Renal pelvis (tissue), 4 donors: ENCODE results near the gene SLC12A4. TPM values are rescaled to one million over a fixed set of nuclear protein-coding genes. Genes with fewer than 3 reads are reported as not detected.
A peak's percentile ranks its signal among the peaks of the same experiment; 100 is the strongest.
"Not testable (repeated sequence)": the region's sequence is repeated elsewhere in the genome, so short reads cannot be mapped to it uniquely, and the experiment has no call there.

Source experiments
- DNase-seq: peaks from one replicate; pipeline ENCODE4 v3.0.0-alpha.2; 2013
- polyA plus RNA-seq, 3 donors: library from polyadenylated mRNA; unstranded; fragments of 120-200 nt; gene quantifications; one replicate each; pipeline ENCODE4 v1.2.1, GENCODE V29; 2013; ENCODE audit not compliant: insufficient read length in 3 of 3

Gene SLC12A4
- polyA plus RNA-seq, 3 donors, result 30.1 to 40.9 (median 40.9) TPM

DNA sequence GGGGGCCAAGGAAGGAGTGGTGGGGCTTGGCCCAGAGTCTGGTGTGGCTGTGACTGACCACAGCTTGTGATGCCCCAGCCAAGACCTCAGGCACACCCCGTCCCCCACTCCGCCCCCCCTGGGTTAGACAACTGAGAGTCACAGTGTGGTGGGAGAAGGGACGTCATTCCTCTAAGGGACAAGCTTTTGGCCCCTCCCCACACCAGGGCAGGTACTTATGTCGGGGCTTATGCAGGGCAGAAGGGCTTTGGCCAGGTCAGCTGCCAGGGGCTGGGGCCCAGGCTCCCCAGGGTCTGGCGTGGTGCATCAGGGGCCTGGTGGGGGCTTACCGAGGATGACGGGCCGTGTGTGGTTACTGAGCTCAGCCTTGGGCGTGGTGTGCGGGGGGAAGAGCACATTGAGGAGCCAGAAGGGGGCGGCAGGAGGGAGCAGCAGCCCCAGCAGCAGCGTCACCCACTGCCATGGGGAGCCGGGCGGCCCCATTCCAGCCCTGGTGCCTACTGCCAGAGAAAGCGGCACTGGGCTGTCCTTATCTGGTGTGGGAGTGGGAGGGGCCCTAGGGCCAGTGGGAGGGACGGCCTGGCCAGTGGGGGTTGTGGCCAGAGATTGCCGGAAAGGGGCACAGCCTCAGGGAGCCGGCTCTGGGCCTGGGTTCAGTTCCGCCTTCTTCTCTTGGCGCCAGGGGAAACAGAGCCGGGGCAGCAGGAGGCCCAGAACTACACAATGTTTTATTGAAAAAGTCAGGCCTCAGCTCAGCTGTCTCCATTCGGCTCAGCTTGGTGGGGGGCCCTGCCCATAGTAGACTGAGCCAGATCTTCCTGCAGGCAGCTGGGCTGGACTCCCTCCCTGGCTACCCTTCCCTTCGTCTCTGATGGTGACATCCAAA lies 24.6 kb downstream of the SLC12A4 start, which contains the start of gene LCAT:
LCAT (minus strand) TSS at position 502 of the 886 bp plus-strand sequence; CDS start at position 483, 19 bp downstream.
- DNase-seq, result no peak

DNA sequence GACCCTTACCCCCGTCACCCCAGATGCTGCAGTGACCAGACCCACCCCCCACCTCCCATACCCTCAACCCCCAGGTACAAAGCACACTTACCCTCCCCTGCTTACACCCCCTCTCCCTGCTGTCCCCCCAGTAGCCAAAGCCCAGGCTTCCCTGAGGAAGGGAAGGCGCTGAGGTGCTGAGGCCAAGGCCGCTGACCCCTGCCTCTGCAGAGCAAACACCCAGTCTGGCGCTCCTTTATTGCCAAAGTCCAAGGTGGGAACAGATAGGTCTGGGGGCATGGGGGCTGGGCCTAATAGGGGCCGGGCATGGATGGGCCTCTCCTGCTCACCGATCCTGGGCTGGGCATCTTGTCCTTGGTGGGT lies 25.2 kb downstream of the SLC12A4 start:
- no peak for DNase-seq

DNA sequence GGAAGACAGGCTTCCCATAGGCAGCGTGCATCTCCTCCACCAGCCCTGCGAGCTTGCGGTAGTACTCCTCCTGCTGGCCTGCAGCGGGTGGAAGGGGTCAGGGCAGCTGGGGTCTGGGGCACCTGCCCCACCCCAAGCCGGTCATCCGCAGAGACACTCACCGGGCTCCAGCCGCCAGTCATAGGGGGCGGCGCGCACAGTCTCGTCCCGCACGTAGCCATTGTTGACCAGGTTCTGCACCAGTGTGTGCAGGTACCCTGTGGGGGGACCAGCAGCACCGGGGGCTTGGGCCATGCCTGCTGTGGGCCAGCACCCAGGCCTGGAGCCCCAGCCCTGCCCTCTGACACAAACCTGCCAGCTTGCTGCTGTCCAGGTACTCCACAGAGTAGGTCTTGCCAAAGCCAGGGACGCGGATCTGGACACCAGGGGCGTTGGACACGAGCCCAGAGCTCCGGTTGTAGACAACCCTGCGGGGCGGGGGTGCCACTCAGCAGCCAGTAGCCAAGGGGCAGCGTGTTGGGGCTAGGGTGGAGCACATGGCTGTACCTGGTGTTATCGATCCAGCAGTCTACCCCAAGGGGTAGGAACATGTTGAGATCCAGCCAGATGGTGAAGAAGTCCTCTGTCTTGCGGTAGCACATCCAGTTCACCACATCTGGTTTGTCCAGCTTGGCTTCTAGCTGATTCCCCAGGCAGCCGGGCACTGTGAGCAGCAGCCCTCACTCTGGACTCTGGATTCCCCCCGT lies 25.8 kb downstream of the SLC12A4 start:
- DNase-seq, result no peak

GRCh38 chr16:67942200-67942509 lies 26.3 kb downstream of the SLC12A4 start:
- DNase-seq, result no peak

DNA sequence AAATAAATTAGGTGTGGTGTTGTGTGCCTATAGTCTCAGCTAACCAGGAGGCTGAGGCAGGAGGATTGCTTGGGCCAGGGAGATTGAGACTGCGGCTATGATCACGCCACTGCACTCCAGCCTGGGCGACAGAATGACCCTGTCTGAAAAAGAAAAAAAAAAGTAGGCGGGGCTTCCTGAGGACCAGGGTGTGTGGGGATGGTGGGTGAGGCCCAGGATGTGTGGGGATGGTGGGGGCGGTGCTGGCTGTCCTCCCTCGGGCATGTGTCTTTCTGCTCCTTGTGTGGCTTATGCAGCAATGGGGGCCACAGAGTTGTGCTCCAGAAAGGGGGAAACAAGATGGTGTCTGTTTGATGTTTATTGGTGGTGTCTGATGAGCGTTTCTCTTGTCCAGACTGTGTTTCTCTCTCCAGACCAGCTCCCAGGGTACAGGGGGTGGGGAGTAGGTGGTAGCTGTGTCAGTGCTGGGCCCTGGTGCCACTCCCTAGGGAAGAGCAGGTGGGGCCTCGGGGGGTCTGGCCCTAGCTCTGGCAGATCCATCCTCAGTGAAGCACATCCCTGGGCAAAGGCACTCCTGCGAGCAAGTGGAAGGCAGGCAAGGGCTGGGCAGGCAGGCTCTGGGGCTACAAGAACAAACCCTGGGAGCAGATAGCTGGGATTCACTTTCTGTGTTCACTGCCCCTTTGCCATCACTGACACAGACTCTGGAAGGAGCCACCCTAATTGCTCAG lies 26.8 kb downstream of the SLC12A4 start:
- DNase-seq, result no peak

GRCh38 chr16:67940446-67941089 lies 27.9 kb downstream of the SLC12A4 start:
- no peak for DNase-seq

GRCh38 chr16:67939507-67940445 lies 28.7 kb downstream of the SLC12A4 start:
- DNase-seq, result no peak

DNA sequence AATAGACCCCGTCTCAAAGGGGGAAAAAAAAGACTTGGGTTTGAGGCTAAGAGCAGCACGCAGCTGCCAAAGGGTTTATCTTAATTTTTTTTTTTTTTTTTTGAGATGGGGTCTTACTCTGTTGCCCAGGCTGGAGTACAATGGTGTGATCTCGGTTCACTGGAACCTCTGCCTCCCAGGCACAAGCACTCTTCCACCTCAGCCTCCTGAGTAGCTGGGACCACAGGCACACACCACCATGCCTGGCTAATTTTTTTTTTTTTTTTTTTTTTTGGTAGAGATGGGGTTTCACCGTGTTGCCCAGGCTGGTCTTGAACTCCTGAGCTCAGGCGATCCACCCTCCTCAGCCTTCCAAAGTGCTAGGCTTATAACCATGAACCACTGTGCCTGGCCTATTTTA lies 30.7 kb downstream of the SLC12A4 start:
- not testable (repeated sequence) for DNase-seq

DNA sequence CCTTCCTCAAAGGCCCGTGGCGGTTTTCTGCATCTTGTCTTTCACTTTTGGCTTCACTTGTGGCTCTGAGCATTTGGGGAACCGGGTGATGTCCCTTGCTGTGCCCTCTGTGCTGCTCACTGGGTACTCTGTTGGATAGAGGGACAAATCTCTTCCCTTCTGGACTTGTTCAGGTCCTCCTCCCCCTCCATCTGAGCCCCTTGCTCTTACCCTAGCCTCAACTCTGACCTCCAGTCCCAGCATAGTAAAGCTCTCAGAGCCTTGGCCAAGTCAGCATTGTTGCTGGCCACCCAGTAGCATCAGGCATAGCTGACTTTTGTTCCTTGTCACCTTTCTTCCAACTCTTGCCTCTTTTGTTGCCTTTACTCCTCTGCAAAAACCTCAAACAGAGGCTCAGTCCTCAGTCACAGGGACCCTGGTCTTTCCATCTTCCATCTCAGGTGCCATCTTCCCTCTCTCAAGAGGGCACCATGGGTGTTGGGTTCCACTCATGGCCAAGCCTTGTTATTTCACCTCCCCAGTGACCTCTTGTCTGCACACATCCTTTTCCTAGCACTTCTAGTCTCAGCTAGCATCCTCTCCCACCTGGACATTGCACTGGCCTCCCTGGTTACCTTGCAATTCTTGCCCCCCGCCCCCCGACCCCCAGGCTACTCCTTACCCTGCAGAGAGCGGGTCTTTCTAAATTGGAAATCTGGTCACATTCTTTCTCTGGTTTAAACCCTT lies 31.4 kb downstream of the SLC12A4 start:
- peak; percentile 43 for DNase-seq

DNA sequence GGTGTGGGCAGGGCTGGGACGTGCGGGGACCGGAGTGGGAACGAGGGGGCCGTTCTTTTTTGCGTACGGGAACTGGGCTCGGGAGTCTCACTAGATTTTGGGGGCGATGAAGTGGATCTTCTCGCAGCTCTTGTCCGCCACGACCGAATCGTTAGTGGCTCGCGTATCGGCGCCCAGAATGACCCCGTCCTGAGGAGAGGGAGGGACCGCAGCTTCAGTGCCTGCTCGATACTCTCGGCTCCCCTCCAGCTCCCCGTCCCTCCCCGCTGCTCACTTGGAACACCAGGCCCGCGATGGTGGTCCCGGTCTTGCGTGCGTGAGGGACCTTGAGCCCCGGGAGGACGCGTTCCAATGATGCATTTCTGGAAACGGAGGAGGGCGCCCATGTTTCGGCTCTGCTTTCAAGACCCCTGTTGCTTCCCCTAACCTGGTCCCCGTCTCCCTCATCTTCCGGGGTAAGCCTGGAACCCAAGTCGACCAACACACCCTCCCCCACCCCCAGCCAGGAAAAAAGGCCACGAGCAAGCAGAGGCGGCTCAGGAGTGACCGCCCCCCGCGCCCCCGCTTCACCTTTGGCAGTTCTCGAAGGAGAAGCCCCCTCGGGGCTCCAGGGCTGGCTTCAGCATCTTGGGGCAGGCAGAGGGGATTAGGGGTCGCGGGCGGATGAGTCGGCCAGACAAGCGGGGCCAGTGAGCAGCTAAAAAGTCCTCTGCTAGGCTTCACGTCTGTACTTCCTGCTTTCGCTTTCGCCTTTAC lies 32.1 kb downstream of the SLC12A4 start, which contains the start of gene PSMB10:
PSMB10 (minus strand) TSS at position 727 of the 756 bp plus-strand sequence; CDS start at position 626, 101 bp downstream.
- DNase-seq, result peak; percentile 35

- DNase-seq, result peak; percentile 96
Measured at GRCh38 chr16:67935402-67936123, 32.9 kb downstream of the SLC12A4 start.

DNA sequence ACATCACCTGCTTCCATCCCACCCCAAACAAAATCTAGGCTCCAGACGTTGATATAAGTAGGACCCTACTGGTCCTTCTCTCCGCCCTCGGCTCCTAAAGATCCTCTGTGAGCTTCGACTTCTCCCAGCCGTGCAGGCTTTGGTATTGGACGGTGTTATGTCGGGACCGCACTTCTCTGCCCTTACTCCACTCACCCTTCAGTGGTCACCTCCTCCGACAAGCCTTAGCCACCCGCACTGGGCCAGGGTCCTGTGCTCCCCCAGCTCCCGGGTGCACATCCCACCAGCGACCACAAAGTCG lies 33.4 kb downstream of the SLC12A4 start:
- DNase-seq, result no peak

- no peak for DNase-seq
Measured at GRCh38 chr16:67934306-67935100, 33.9 kb downstream of the SLC12A4 start.

GRCh38 chr16:67933805-67934204 lies 34.6 kb downstream of the SLC12A4 start:
- DNase-seq, result no peak

- DNase-seq, result no peak
Measured at GRCh38 chr16:67932462-67932840, 36.0 kb downstream of the SLC12A4 start.

DNA sequence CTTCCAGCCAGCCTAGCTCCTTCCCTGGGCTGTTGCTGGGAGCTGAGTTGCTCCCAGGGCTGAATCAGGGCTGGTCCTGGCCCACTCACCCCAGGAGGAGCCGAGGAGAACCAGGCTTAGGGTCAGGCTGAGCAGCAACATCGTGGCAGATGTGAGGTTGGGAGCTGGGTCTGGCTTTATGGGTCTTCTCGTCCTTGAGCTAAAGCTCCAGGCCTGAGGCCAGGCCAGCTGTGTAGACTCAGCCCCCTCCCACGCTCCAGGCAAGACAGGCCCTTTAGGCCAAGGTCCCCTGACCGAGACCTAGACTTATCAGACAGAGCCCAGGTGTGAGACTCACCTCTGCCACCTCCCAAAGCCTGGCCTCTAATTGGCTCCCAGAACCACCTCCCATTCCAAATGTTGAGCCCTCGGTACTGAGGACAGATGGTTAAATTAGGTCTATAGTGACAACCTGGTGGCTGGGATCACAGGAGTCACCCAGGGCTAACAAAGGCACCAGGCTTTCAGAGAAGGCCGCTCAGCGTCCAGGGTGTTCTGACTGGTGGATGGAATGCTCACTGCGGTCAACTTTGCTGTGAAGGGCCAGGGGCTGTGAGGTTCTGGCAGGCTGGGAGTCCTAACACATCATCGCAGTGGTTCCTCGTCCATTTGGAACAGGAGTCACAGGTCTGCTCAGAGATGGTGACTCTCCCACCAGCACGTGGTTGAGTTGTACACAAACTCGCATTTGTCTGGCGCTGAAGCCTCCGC lies 36.5 kb downstream of the SLC12A4 start, which contains the start of gene CTRL:
CTRL (minus strand) TSS at position 151 of the 750 bp plus-strand sequence; CDS start at position 141, 10 bp downstream.
- no peak for DNase-seq

DNA sequence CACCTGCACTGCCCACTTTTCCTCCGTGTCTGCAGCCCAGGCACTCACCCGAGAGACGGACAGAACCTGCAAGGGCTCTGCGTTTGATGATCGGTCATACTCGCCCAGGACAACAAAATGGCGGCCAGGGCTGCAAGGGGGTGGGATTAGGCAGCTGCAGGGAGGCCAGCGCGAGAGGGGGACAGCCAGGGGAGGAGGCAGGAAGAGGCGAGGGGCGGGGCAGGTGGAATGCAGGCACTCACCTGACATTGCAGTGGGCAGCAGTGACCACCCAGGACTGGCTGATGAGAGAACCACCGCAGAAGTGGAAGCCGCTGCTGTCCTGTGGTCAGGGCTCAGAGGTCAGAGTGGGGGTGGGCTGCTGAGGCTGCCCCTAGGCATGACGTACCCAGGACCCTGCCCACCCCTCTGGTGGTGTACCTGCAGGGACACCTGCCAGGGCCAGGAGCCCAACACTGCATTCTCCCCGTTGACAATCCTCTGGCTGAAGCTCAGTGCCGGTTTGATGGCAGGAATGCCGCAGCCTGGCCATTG lies 37.7 kb downstream of the SLC12A4 start:
- no peak for DNase-seq
